Dermis lymphatic vessel endothelial cell (primary cell): ENCODE data around the gene GOLGA8B. TPM values are rescaled to one million over a fixed set of nuclear protein-coding genes. Genes with fewer than 3 reads are reported as not detected.

ENCODE experiments used
- total RNA-seq: library from RNA; depleted of rRNA; stranded (reverse); fragments of >200 nt; gene quantifications from 2 replicates; pipeline ENCODE4 v1.2.1, GENCODE V29; 2014

GOLGA8B gene, protein sequence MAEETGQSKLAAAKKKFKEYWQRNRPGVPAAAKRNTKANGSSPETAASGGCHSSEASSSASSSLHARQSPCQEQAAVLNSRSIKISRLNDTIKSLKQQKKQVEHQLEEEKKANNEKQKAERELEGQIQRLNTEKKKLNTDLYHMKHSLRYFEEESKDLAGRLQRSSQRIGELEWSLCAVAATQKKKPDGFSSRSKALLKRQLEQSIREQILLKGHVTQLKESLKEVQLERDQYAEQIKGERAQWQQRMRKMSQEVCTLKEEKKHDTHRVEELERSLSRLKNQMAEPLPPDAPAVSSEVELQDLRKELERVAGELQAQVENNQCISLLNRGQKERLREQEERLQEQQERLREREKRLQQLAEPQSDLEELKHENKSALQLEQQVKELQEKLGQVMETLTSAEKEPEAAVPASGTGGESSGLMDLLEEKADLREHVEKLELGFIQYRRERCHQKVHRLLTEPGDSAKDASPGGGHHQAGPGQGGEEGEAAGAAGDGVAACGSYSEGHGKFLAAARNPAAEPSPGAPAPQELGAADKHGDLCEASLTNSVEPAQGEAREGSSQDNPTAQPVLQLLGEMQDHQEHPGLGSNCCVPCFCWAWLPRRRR
- total RNA-seq, result 9.5 and 18.9 TPM in 2 replicates

GRCh38 chr15:34583399-34584329, at the start of gene GOLGA8B:
TSS of gene GOLGA8B (minus strand) at chr15:34583651. CDS start at chr15:34535912, 47,739 bp downstream.

Other genes with a start within 250 kb of the GOLGA8B start
- 25.0 and 29.6 TPM in 2 replicates for gene SLC12A6, start 245.9 kb downstream of the GOLGA8B start, total RNA-seq
- 119 and 201 TPM in 2 replicates for gene NOP10, start 240.5 kb downstream of the GOLGA8B start, total RNA-seq
- gene NUTM1, start 240.3 kb downstream of the GOLGA8B start, total RNA-seq, result not detected in 2 replicates
- gene LPCAT4, start 216.5 kb downstream of the GOLGA8B start, total RNA-seq, result 2.8 and 3.3 TPM in 2 replicates
- 7.3 and 8.0 TPM in 2 replicates for gene GOLGA8A, start 145.8 kb downstream of the GOLGA8B start, total RNA-seq
- not detected in 2 replicates for gene GJD2, start 171.3 kb upstream of the GOLGA8B start, total RNA-seq
- not detected in 2 replicates for gene ACTC1, start 211.9 kb upstream of the GOLGA8B start, total RNA-seq